Natural killer cell (primary cell): ENCODE data around the gene TMEM185B. TPM values are rescaled to one million over a fixed set of nuclear protein-coding genes. Genes with fewer than 3 reads are reported as not detected.

ENCODE experiments used
- ATAC-seq, 3 donors: fragments of 150-1000 bp in 2 of 3; fragments of 200-7000 bp in 1 of 3; cut with Tn5 transposase; 1 replicate in 1 of 3; 2 replicates in 2 of 3; pipeline ENCODE4 v1.10.0; 2021; ENCODE audit warnings: mild to moderate bottlenecking in 2 of 3, moderate library complexity in 2 of 3
- DNase-seq, 2 donors: peaks; one replicate each; pipeline versions ENCODE4 v3.0.0 to v3.0.0-alpha.2; 2013 to 2021; ENCODE audit warnings: mixed read lengths in 1 of 2
- H3K27ac ChIP-seq: one replicate; pipeline ENCODE4 v1.5.1; 2013; ENCODE audit warnings: mild to moderate bottlenecking, low read length
- H3K27me3 ChIP-seq: one replicate; pipeline ENCODE4 v1.6.1; 2013; ENCODE audit warnings: low read length; ENCODE audit not compliant: control insufficient read depth, insufficient read depth
- H3K36me3 ChIP-seq: one replicate; pipeline ENCODE4 v1.6.1; 2013; ENCODE audit warnings: low read length; ENCODE audit not compliant: control insufficient read depth, insufficient read depth
- H3K4me1 ChIP-seq: one replicate; pipeline ENCODE4 v1.6.1; 2013; ENCODE audit warnings: low read length; ENCODE audit not compliant: control insufficient read depth, insufficient read depth
- H3K4me3 ChIP-seq: one replicate; pipeline ENCODE4 v1.5.1; 2013; ENCODE audit warnings: low read length
- H3K9me3 ChIP-seq: one replicate; pipeline ENCODE4 v1.6.1; 2013; ENCODE audit warnings: low read length; ENCODE audit not compliant: control insufficient read depth, insufficient read depth
- H3K27ac Mint-ChIP-seq, 2 donors: one replicate each; pipeline ENCODE4 v1.8.0; 2022; ENCODE audit warnings: mild to moderate bottlenecking in 2 of 2, mixed read lengths in 2 of 2, moderate library complexity in 1 of 2
- H3K27me3 Mint-ChIP-seq, 2 donors: one replicate each; pipeline ENCODE4 v1.8.0; 2022; ENCODE audit warnings: low read depth in 2 of 2, mixed read lengths in 2 of 2
- H3K36me3 Mint-ChIP-seq: one replicate; pipeline ENCODE4 v1.8.0; 2022; ENCODE audit warnings: mixed read lengths
- H3K4me1 Mint-ChIP-seq, 2 donors: one replicate each; pipeline ENCODE4 v1.8.0; 2022; ENCODE audit warnings: mixed read lengths in 2 of 2
- H3K4me3 Mint-ChIP-seq: one replicate; pipeline ENCODE4 v1.8.0; 2022; ENCODE audit warnings: mild to moderate bottlenecking, moderate library complexity, mixed read lengths
- H3K9me3 Mint-ChIP-seq, 2 donors: one replicate each; pipeline ENCODE4 v1.8.0; 2022; ENCODE audit warnings: mixed read lengths in 2 of 2
- CTCF ChIP-seq: fragments of 200-600 bp; IDR thresholded peaks from one replicate; pipeline ENCODE4 v1.8.0; 2022; ENCODE audit warnings: antibody characterized with exemption
- WGBS: methylation state at CpG from one replicate; pipeline ENCODE4 v1.1.7; 2013; ENCODE audit warnings: missing lambda C conversion rate; ENCODE audit not compliant: insufficient coverage; 5-methylcytosine and 5-hydroxymethylcytosine counted together
- intact Hi-C: fragments of 100-400 bp; cut with micrococcal nuclease; formaldehyde crosslinking; loops from one replicate; pipeline ENCODE4 v1.14.2; 2022
- total RNA-seq, 4 donors: library from RNA; stranded (reverse); fragments of 120-200 nt in 1 of 4; gene quantifications; one replicate each; pipeline versions ENCODE4 v1.2.3 to v1.2.4, GENCODE V29; 2013 to 2022

Gene TMEM185B
- total RNA-seq, 3 donors from 2014 or later (not counting 1 experiment from before 2014, with no cell fraction given) = 19.9 to 25.2 (median 19.9) TPM

GRCh38 chr2:120243875-120244553 lies 20.8 kb upstream of the TMEM185B start:
- Histone ChIP-seq H3K4me1 (no peaks in the 10 kb centered on the region), H3K4me3 (no peak overlapping the region), H3K36me3 (no peaks in the 10 kb centered on the region), H3K27me3 (no peaks in the 10 kb centered on the region), H3K27ac (no peak overlapping the region), H3K9me3 (no peaks in the 10 kb centered on the region)
- TF ChIP-seq CTCF = no peak
- H3K4me3 Mint-ChIP-seq = no peak overlapping the region
- H3K9me3 Mint-ChIP-seq = no peaks in the 10 kb centered on the region
- peaks cover 7 to 9% of the 10 kb centered on the region in 2 donors for H3K27me3 Mint-ChIP-seq
- H3K36me3 Mint-ChIP-seq = no peaks in the 10 kb centered on the region
- no peaks in the 10 kb centered on the region for H3K4me1 Mint-ChIP-seq
- no peak overlapping the region for H3K27ac Mint-ChIP-seq
- DNase-seq = no peak
- WGBS = 98% methylated on average over 8 of the region's 9 CpGs
- intact Hi-C loops = no loop called here
- ATAC-seq = no peak

DNA sequence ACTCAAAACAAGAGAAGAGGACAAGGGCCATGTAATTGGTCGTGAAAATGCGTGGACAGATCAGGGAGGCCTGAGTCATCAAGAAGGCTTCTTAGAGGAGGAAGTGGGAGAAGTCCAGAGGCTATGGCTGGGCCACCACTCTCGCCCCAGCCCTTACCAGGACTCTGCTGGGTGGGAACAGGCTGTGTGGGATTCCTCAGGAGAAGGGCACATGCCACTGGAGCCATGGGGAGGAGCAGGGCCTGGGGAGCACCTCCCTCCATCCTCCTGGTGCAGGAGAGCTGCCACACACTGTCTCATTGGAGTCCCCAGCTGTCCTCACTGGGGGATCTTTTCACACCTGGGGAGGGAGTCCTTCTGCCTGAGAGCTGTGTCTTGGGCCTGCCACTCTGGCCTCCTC lies 20.0 kb upstream of the TMEM185B start:
- H3K27me3 ChIP-seq = no peaks in the 10 kb centered on the region
- H3K27ac Mint-ChIP-seq = no peak overlapping the region

GRCh38 chr2:120241684-120242083 lies 18.5 kb upstream of the TMEM185B start:
- no peaks in the 10 kb centered on the region for H3K4me1 Mint-ChIP-seq
- WGBS = 74% methylated on average over 5 of the region's 6 CpGs
- intact Hi-C loops = no loop called here
- H3K4me3 Mint-ChIP-seq = no peak overlapping the region
- H3K4me1 ChIP-seq = no peaks in the 10 kb centered on the region
- no peaks in the 10 kb centered on the region for H3K36me3 Mint-ChIP-seq
- H3K27ac Mint-ChIP-seq = no peak overlapping the region
- H3K27me3 ChIP-seq = no peaks in the 10 kb centered on the region
- no peak overlapping the region for H3K27ac ChIP-seq
- ATAC-seq (no peak), DNase-seq (no peak)
- H3K9me3 ChIP-seq = no peaks in the 10 kb centered on the region
- no peaks in the 10 kb centered on the region for H3K36me3 ChIP-seq
- H3K9me3 Mint-ChIP-seq = no peaks in the 10 kb centered on the region
- H3K27me3 Mint-ChIP-seq = peaks cover 0 to 7% of the 10 kb centered on the region in 2 donors
- no peak for TF ChIP-seq CTCF
- H3K4me3 ChIP-seq = no peak overlapping the region

More for the DNA sequence above, 20.0 kb upstream of the TMEM185B start:
- Histone ChIP-seq H3K9me3 (no peaks in the 10 kb centered on the region), H3K36me3 (no peaks in the 10 kb centered on the region), H3K4me1 (no peaks in the 10 kb centered on the region), H3K27ac (no peak overlapping the region), H3K4me3 (no peak overlapping the region)
- TF ChIP-seq CTCF = no peak
- intact Hi-C loops = no loop called here
- H3K4me1 Mint-ChIP-seq = no peaks in the 10 kb centered on the region
- no peaks in the 10 kb centered on the region for H3K9me3 Mint-ChIP-seq
- peaks cover 2 to 4% of the 10 kb centered on the region in 2 donors for H3K27me3 Mint-ChIP-seq
- H3K4me3 Mint-ChIP-seq = no peak overlapping the region
- DNase-seq (no peak), ATAC-seq (no peak)
- H3K36me3 Mint-ChIP-seq = no peaks in the 10 kb centered on the region
- WGBS = 81% methylated on average over 3 of the region's 3 CpGs
